Glomerular visceral epithelial cell (primary cell): Measurements from ENCODE around the gene ARHGEF7.

Experiments used
- DNase-seq: peaks from one replicate; pipeline ENCODE4 v3.0.0-alpha.2; 2016; ENCODE audit errors: extremely low spot score

The ARHGEF7 gene

GRCh38 chr13:111298214-111298975, 183.3 kb downstream of the ARHGEF7 start:
- no peak for DNase-seq

DNA sequence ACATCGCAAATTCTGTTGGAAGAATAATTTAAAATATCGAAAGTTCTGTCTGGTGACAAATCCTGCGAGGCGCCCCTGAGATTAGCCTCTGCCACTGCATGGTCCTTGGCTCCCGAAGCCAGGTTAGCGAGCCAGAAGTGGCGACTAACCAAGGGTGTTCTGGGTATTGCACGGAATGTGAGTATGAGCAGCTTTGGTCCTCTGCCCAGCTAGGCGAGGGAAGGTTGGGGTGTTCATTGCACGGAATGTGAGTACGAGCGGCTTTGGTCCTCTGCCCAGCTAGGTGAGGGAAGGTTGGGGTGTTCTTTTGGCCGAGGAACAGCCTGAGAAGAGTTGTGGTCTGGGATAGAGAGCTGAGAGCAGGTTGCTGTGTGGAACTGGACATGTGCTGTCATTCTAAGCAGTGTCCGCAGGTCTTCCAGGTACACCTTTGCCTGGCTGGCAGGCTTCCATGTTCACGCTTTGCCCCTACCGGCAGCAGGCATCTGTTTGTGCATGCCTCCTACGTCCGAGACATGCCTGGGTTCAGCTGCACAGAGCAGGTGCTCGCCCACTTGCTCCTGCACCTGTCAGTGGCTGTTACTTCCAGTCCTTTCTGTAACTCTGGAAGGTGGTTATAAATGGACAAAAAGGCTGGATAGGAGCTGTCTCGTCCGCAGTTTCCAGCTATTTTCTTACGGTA, 187.1 kb downstream of the ARHGEF7 start:
- DNase-seq = no peak

DNA sequence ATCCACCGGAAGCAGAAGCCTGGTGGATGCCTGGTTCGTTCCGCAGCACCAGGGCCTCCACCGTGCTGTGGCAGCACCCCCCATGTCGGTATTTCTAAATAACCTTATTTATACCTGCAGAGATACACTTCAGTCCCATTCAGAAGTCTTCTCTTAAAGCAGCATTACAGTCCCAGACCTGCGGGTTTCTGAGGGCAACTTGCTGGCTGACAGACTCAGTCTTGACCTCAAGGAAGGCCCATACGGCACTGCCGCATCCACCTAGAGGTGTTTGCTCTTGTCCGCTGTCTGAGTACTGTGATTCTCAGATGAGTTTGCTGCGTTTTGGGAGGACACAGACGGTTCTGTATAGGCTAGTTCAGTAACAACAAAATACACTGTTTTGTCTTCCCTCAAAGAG, 188.4 kb downstream of the ARHGEF7 start:
- DNase-seq = no peak

- no peak for DNase-seq
These were observed 189.0 kb downstream of the ARHGEF7 start for GRCh38 chr13:111304041-111304544.

- no peak for DNase-seq
These were observed 189.6 kb downstream of the ARHGEF7 start for GRCh38 chr13:111304603-111305289.

- DNase-seq = no peak
These were observed 198.0 kb downstream of the ARHGEF7 start for GRCh38 chr13:111312944-111313590.

DNA sequence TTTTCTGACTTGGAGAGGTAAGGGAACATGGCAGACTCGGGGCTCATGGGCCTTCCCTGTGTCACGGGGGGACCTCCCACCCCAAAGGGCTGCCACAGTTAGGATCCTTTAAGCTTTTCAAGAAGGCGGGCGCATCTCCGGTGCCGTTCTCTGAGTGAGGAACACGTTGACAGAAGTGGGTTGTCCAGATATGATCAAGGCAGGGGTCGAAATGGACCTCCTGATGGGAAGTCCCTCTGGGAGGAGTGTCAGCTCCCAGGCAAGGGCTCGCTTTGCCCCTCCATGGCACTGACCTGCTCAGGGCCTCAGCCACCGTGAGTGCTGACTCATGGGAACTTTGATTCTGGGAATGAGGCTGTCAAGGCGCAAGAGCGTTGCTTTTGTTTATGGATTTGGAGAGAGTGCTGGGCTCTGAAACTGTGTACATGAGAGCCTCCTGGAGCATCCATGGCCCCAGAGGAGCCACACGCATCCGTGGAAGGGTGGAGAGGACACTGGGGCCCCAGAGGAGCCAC, 198.9 kb downstream of the ARHGEF7 start:
- DNase-seq = no peak

DNA sequence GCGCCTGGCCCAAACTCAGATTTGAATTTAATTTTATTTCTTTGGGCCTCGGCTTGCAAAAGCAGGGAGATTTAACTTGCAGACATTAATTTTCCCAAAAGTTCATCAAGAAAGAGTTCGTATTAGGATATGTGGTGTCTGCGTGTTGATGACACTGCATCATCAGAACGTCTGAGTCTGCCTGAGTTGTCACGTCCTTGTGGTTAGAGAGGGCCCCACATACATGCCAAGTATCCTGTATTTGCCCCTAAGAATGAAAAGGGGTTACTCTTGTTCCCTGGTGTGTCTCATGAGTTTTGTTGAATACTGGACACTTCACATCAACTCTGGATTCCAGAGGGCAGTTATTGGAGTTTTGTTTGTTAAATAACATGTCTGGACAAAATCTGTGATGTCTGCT, 199.7 kb downstream of the ARHGEF7 start:
- DNase-seq = no peak

GRCh38 chr13:111315347-111315995, 200.4 kb downstream of the ARHGEF7 start:
- DNase-seq = no peak

- no peak for DNase-seq
These were observed 201.1 kb downstream of the ARHGEF7 start for GRCh38 chr13:111316161-111316730.

DNA sequence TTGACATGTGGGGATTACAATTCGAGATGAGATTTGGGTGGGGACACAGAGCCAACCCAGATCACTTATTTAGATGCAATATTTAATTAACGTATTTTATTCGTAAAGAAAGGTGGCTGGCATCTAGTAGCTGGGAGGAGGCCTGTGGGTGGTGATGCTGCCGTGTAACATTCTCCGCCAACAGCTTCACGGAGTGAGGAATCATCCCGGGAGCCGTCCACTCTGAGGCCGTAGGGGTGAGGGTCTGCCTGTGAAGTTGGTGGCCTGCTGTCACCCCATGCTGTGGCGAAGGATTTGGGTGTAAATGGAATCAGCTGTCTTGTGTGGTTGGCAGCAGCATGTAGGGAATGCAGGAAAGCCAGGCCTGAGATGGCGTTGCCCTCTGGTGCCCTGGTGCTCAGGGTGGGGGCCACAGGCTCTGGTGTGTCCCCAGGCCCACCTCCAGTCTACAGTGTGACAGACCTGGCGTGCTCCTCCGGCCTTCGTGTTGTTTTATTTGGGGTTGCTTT, 202.0 kb downstream of the ARHGEF7 start:
- DNase-seq = no peak

DNA sequence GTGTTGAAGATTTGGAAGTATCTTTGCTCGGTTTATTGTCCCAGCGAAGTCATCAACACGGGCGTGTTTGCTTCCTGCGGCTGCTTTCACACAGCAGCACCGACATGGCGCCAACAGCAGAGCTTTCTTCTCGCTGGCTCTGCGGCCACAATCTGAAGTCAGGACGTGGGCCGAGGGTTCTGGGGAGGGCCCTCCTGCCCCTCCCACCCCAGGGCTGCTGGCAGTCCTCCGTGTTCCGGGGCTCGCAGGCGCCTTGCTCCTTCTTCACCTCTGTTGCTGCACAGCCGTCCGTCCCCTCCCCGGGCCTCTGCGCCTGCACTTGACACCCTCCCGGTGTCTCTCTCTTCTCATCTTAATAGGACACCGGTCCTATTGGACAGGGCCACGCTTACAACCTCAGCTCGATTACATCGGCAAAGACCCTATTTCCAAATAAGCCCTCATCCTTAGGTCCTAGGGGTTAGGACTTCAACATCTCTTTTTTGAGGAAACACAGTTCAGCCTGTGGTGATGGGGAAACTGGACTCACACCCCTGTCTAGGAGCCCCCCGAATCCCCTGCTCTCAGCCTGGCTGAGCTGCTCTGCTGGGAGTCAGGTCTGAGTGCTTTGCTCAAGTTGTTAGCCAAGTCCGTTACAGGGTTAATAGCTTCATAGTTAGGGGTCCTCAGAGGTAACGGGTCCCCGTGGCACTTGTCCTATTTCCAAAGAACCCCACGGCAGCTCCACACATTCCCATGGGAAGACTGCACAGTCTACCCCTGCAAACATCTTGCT, 202.6 kb downstream of the ARHGEF7 start:
- DNase-seq = no peak

GRCh38 chr13:111318386-111318785, 203.3 kb downstream of the ARHGEF7 start:
- DNase-seq = no peak

DNA sequence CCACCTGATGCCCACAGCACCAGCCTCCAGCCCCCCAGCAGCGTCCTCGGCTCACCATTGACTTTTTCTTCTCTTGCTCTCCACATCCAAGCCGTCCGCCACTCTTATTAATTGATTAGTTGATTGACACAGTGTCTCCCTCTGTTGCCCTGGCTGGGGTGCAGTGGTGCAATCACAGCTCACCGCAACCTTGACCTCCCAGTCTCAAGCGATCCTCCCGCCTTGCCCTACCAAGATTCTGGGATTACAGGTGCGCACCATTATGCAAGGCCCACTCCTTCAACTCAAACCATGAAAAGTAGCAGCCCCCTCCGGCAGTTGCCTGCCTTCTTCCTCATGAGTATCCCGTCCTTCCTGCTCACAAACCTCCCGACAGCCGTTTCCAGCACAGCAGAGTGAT, 204.4 kb downstream of the ARHGEF7 start:
- no peak for DNase-seq

- no peak for DNase-seq
These were observed 205.1 kb downstream of the ARHGEF7 start, which contains the start of gene TEX29 for GRCh38 chr13:111319998-111320911. Gene TEX29, plus strand, starts transcription at chr13:111320642. Its CDS starts 249 bp downstream, at chr13:111320891.

DNA sequence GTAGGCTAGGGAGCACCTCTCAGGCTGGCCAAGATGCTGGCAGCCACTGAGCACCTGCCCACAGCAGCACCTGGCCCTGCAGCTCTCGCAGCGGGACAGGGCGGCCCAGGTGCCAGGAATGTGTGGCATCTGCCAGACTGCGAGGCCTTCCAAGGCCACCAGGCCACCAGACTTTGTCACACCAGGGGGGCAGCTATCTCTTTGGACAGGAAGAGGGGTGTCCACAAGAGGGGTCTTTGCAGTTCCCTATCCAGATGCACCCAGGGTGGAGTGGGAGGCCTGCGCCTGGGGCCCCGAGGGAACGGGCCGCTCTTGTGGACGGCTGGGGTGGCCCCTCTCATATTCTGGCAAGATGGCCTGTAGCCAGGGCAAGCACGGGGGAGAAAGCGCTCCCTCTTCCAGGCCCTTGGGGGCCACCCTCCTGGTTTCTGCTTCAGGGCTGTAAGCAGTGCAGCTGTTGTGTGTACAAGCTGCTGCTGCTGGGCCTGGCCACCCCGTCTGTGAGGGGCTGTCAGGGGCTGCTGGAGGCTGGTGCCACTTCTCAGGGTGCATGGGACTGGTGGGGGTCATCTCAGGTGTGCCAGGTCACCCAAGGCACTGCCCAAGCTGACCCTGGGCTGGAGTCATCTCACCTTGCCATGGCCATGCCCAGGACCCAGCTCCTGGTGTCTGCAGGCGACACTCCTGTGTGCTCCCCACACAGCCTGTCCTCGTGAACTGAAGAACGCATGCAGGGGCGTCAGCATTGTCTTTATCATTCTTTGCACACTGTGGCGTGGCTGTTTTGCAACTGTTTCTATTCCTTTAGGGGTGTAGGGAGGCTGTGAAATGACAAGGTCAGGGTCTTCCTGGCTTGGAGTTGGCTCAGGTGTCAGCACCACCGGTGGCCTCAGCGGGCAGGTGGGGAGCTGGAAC, 207.1 kb downstream of the ARHGEF7 start:
- no peak for DNase-seq

GRCh38 chr13:111322916-111323331, 207.8 kb downstream of the ARHGEF7 start:
- no peak for DNase-seq

GRCh38 chr13:111323549-111323948, 208.4 kb downstream of the ARHGEF7 start:
- DNase-seq = no peak
